HG02884 (cell line): ENCODE data around the gene MICU2.
A peak's percentile ranks its signal among the peaks of the same experiment; 100 is the strongest.

ENCODE experiments used
- ATAC-seq: cut with Tn5 transposase; IDR thresholded peaks from one replicate; pipeline ENCODE4 v1.9.1; 2021; ENCODE audit warnings: mild to moderate bottlenecking, moderate library complexity; ENCODE audit not compliant: unreplicated experiment

Gene MICU2

DNA sequence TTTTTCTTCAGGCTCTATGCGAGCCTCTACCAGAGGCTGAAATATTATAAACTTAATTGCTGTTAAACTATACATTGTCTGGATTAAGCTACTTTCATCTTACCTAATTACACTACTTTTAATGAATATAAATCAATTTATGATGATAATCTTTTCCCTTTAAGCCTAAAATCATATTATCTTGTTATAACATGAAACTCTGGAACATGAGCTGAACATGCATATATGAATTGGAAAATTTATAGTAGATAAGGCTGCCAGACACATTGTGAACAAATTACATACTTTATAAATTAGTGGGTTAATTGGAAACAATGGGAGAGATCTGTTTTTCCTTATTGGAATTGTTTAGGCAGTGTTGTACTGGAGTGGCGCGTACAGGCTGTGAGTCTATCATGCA, 99.6 kb downstream of the MICU2 start:
- ATAC-seq: no peak

DNA sequence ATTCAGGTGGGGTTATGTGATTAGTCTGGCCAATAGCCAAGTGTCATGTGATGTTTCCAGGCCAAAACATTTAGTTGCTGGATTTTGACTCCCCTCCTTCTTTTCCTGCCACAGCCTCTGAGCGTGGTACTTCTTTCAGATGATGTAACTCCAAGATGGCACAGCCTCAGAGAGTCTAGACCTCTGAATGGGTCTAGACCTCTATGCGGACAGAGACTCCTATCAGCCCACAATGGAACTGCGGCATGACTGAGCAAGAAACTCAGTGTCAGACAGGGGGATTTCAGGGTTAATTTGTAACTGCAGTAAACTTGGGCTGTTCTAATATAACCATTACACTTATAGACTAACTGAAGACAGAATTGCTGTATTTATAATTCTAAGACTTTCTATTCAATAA, 102.3 kb downstream of the MICU2 start:
- no peak for ATAC-seq

DNA sequence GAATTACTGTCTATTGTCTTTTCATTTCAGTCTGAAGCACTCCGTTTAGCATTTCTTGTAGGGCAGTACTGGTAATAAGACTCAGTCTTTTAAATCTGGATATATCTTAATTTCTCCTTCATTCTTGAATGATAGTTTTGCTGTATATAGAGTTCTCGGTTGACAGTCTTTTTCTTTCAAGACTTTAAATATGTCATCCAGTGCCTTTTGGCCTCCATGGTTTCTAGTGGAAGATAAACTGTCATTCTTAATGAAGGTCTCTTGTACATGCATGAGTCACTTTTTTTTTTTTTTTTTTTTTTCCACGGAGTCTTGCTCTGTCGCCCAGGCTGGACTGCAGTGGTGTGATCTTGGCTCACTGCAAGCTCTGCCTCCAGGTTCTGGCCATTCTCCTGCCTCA, 117.6 kb downstream of the MICU2 start:
- ATAC-seq: no peak

DNA sequence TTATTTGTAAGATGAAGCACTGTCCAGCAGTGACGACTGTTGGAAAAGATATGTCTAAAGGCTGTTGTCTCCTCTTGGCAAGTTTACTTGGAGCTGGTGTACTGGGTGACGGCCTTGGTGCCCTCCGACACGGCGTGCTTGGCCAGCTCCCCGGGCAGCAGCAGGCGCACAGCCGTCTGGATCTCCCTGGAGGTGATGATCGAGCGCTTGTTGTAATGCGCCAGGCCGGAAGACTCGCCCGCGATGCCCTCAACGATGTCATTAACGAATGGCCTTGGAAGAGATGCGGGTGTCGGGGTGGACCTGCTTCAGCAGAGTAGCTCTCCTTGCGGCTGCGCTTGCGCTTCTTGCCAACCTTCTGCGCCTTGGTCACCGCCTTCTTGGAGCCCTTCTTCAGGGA, 120.2 kb downstream of the MICU2 start:
- ATAC-seq: no peak

DNA sequence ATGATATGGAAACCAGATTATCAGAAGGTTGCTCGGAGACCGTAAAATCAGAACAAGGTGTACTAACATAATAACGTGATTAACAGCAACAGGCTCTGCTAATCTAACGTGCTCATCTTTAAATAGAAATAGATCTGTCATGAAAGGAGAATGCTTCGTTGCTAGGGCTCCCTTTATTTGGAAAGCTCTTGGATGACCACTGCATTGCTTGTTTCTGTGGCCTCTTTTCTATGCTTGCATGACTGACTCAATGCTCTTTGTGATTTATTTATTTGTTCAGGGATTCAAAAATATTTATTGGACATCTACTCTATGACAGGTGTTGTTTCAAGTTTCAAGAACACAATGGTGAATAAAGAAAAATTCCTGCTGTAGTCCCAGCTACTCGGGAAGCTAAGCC, 122.6 kb downstream of the MICU2 start:
- ATAC-seq: no peak

DNA sequence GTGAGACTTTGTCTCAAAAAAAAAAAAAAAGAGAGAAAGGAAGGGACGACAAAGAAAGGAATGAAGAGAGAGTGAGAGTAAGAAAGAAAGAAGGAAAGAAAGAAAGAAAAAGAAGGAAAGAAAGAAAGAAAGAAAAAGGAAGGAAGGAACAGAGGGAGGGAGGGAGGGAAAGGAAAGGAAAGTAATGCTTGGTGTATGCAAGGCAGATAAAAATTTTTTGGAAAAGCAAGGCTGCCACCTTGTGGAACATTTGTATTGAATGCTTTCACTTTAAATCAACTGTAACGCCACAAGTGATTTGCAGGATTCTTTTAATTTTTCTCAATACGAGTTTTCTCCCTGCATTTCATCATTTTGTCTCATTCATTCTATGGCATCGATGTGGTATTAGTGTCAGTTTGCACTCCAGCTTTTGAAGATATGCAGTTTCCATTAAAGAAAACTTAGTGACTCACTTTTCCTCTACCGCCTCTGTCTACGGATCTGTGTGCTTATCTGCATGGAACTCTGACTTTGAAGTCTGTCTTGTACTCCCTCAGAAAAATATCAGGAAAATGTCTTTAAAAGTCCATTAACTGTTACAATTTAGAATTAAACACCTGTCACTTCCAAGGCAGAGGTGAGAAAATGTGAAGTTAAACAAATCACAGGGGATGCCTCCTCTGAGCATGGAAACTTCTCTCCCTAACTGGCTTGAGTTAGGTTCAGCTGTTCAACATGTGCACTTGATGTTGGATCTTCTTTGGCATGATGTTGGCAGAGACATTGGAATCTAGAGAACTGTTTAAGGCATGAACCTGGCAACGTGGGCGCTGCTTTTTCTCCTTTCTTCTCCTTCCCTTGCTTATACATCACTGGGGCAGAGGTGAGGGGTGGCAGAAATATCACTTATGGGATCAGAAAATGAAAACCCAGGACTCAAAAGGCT, 124.8 kb downstream of the MICU2 start:
- no peak for ATAC-seq

DNA sequence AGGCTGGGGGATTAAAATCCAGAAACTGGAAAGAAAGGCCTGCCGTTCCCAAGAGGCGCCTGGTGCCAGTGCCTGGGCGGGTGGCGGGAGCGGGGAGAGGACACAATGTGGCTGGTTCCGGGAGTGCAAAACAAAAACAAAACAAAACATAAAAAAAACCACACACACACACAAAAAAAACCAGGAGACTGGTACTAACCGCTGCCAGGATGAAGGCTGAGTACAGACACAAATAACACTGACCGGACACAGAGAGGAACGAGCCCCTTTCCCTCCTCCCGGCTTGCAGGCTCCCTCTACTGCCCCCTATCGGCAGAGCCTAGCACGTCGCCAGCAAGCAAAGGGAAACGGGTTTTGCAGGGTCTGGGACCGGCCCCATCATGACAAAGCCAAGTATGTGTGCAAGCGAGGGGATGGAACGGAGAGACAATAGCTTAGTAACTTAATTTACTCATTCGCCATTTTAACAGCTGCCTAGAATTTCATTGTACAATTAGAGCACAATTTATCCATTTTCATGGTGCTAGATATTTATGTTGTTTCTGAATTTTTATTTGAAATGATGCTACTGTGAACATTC, 127.0 kb downstream of the MICU2 start:
- ATAC-seq: peak; percentile 81

DNA sequence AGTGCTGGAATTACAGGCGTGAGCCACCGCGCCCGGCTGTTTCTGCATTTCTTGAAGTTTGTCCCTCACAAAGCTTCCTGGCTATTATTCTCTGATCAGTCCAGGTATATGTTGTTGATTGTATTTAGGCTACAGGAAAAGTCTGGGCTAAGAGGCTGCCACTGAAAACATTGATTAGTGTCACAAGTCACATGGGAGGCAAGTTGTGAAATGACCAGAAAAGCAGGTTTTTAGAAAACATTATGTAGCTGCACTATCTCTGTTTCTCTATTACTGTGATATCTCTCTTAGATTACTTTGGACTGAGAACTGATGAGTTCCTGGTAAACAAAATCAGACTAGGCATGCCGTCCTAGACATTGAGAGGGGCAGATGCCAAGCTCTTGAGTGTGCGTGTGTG, 128.9 kb downstream of the MICU2 start:
- ATAC-seq: no peak

DNA sequence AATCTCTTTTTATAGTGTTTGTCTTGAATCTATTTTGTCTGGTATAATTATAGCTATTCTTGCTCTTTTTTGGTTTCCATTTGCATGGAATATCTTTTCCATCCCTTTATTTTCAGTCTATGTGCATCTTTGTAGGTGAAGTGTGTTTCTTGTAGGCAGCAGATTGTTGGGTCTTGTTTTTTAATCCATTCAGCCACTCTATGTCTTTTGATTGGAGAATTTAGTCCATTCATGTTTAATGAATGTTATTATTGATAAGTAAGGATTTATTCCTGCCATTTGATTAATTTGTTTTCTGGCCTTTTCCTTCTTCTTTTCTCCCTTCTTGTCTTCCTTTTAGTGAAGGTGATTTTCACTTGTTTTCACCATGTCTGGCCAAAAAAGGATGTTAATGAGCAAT, 133.2 kb downstream of the MICU2 start:
- ATAC-seq: no peak

DNA sequence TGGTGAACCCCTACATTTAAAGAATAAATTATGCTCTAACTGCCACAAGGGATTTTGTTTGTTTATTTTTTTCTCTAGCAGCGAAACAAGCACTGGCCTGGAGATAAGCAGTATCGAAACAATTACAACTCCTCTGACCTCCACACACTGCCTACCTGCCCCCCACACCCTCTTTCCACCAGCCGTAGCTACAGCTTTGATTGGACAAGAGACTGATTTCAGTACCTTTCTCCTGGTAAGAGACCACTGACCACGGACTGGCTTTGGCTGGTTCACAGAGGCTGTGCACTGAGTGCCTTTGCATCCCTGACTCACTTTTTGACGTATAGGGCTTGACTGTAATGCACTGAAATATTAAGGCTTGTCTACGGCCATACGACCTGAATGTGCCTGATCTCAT, 137.4 kb downstream of the MICU2 start:
- ATAC-seq: no peak

DNA sequence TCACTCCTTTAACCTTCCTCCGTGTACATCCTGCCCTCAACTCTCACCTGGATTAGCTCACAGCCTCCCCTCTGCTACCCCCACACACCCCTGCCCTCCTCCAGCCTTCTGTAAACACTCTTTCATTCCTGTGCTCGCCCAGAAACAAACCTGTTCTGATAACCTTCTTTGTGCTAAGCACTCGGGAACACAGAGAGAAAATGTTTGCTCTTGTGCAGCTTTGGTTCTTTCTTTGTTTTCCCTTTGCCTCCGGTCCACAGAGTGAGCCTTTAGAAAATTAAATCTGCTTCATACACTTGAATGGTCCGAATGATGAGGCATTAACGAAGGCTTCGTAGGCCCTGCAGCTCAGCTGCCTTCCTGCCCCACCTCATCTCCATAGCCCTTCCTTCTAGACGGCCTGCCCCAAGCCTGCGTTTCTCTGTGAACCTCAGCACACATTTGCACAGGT, 138.2 kb downstream of the MICU2 start:
- no peak for ATAC-seq

DNA sequence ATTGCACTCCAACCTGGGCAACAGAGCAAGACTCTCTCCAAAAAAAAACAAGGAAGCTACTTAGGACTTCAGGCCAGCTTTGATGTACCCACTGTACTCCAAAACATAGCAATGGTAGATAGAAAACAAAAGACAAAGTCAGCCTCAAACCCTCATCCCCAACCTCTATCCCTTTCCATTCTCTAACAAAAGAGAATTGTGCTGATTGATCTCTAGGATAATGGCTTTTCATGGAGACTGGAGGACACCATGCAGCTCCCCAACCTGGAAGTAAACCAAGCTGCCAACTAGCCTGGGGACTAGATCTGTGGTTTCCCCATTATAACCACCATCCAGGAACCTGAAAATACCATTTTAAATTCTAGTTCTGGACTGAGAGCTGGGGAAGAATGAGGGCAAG, 140.5 kb downstream of the MICU2 start:
- ATAC-seq: no peak

DNA sequence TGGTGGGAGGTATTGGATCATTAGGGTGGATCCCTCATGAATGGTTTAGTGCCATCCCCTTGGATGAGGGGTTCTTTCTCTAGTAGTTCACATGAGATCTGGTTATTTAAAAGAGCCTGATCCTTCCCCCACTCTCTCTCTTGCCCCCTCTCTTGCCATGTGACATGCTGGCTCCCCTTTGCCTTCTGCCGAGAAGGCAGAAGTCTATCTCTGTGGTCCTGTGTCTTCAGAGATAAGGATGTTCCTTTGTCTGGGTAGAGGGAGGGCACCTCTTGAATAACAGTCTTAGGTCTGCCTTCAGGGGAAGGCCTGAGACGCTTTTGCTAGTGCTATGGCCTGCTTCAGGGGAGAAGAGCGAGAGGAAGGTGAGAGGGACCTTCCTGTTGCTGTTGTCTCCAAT, 142.8 kb downstream of the MICU2 start:
- ATAC-seq: no peak

DNA sequence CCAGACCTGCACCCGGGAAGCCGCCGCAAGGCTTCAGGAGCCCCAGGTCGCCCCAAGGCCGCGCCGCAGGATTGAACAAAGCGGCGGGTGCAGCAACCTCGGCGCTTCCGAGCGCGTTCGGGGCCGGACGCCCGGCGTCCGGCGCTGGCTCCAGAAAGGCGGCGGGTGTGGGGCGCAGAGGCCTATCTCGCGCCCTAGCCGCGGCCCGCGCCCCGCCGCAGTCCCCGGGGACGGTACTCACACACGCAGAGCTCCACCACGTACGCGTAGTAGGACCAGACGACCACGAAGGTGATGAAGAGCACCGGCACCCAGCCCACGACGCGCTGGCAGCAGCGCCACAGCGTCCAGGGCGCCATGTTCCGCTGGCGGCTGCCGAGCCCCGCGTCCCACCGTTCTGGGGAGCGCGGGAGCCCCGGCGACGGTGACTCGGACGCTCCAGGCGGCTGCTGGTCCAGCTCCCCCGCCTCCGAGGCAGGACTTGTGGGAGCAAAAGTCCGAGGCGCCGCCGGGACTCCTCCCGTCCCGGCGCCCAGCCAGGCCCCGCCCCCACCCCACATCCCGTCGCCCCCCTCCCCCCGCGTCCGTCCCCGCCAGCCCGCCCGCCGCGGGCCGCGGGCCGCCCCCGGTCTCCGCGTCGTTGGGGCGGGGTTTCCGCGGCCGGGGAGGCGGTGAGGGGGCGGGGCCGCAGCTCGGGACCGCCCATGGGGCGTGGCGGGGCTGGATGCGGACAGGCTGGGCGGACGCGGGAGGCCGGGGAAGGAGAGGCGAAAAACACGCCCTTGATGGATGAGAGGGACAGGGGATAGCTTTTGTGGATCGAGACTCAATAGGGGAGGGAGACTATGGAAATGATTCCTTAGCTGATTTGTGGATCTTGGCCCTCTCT, 144.9 kb downstream of the MICU2 start, which contains the start of gene ZDHHC20:
Gene ZDHHC20 (minus strand): TSS at position 491 of the 889 bp plus-strand sequence. CDS start 132 bp downstream, at position 359.
- peak; percentile 86 for ATAC-seq

DNA sequence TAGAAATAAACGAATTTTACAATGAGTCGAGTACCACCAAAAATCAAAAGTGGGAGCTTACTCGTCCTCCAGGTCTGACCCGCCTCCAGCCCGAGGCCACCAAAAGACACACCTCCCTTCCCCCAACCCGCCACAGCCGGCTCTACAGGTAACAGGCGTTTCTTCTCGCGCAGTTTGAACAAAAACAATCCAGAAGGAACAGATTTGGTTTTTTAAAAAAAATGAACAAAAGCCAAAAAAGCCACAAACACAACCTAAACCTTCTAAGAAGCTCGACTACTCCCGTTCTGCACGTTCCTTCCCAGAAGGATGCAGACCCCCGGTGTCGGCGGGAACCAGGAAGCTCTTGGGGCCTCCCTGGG, 145.5 kb downstream of the MICU2 start:
- peak; percentile 34 for ATAC-seq

DNA sequence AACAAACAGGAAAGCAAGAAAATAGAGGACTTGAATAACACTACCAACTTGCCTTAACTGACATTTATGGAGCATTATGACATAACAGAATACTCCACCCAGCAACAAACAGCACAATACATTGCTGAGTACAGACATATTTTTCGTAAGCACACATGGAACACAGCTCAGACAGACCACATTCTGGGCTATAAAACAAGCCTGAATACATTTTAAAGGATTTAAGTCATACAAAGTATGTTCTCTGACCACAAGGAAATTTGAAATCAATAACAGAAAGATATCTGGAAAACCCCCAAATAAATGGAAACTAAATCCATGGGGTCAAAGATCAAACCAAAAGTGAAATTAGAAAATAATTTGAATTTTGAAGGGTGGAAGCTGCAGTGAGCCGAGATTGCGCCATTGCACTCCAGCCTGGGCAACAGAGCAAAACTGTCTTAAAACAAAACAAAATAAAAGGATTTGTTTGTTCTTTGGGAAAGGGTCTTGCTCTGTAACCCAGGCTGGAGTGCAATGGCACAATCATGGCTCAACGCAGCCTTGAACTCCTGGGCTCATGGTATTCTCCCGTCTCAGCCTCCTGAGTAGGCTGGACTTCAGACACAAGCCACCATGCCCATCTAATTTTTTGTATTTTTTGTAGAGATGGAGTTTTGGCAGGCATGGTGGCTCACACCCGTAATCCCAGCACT, 150.4 kb downstream of the MICU2 start:
- no peak for ATAC-seq

DNA sequence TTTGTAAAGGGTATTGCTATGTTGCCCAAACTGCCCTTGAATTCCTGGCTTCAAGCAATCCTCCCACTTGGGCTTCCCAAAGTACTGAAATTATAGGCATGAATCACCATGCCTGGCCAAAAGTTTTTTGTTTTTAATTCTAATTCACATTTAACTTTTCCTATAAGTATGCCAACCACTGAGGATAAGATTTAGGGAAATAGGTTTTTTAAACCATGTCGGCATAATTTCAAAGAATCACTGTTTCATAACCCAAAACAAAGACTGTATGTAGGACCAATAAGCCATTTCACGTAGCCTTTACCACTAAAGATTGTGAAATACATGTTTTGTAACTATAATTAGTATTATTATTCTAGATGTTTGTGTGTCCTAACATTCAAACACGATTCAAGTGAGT, 153.0 kb downstream of the MICU2 start:
- no peak for ATAC-seq

DNA sequence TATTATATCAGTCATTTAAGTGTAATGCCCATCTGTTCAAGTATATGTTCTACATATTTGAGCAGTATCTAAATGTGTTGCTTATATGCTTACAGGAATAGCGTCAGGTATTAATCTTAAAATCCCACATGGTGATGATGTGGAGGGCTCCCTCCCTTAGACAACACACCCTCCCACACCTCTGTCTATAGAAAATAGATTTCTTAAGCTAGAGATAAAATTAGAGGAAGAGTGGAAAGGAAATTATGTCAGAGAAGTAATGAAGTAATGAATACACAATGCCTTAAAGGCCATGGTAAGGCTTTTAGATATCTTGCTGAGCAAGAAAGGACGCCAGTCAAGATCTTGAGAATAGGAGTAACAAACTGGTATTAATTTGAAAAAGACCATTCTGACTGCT, 157.3 kb downstream of the MICU2 start:
- no peak for ATAC-seq

DNA sequence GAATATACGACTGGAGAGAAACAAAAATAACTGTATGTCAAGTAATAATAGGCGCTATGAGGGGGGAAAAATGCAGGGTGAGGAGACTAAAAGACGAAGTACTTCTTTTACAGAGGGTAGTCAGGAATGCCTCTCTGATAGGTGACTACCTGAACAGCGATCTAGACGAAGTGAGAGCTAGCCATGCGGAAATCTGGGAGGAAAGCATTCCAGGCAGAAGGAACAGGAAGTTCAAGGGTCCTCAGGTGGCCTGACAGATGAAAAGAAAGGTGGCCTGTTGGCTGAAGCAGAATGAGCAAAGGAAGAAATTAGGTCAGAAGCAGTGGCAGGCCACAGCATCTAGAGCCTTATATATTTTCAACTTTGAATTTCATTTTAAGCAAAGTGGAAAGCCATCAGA, 158.2 kb downstream of the MICU2 start:
- ATAC-seq: no peak

DNA sequence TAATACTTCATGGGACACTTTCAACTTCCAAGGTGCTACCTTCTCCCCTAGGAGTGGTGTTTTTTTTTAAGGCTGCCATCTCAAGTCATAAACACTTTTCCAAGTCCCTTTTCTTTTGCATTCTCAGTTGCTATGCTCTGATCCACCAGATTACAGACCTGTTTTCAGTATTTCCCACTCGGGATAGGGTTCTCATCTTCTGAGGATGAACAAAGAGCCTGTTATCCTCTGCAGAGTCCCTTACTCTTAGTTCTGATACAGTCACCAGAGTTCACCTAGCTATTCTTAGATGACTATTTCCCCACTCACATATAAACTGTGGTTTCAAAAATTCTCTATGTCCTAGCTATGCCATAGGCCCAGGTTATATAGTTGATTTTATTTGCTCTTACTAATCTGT, 160.8 kb downstream of the MICU2 start:
- no peak for ATAC-seq
